GM18867 (cell line): ENCODE results near the gene CBX5.
"Not testable (repeated sequence)": the region's sequence is repeated elsewhere in the genome, so short reads cannot be mapped to it uniquely, and the experiment has no call there.

Experiments used
- ATAC-seq: cut with Tn5 transposase; IDR thresholded peaks from one replicate; pipeline ENCODE4 v1.9.1; 2021; ENCODE audit warnings: mild to moderate bottlenecking, moderate library complexity; ENCODE audit not compliant: unreplicated experiment

The CBX5 gene

DNA sequence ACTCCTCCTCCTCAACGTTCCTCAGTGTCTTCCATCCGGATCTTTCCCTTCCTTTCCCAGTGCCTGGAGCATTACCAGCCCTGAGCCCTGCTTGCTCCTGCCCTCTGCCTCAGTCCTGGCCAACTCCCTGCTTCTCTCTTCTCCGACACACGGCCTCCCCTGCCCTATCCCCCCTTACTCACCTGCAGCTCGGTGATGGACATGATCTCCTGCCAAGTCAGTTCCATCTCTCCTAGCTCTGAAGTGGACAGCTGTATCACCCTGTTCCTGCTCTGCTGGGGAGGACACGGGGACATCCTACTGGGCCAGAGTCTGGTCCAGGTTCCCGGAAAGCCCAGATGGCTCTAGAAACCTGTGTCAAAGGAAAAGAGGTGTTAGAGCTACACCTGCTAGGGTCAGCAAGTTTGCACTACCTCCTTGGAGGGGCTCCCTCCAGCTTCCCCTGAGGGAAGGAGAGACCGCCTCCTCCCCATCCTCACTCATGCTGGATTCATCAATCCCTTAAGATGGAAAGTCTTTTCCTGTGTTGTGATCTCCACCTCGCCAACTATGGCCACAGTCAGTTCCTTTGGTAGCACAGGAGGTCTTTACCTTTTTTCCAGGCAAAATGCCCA, 15.1 kb upstream of the CBX5 start:
- ATAC-seq: no peak

DNA sequence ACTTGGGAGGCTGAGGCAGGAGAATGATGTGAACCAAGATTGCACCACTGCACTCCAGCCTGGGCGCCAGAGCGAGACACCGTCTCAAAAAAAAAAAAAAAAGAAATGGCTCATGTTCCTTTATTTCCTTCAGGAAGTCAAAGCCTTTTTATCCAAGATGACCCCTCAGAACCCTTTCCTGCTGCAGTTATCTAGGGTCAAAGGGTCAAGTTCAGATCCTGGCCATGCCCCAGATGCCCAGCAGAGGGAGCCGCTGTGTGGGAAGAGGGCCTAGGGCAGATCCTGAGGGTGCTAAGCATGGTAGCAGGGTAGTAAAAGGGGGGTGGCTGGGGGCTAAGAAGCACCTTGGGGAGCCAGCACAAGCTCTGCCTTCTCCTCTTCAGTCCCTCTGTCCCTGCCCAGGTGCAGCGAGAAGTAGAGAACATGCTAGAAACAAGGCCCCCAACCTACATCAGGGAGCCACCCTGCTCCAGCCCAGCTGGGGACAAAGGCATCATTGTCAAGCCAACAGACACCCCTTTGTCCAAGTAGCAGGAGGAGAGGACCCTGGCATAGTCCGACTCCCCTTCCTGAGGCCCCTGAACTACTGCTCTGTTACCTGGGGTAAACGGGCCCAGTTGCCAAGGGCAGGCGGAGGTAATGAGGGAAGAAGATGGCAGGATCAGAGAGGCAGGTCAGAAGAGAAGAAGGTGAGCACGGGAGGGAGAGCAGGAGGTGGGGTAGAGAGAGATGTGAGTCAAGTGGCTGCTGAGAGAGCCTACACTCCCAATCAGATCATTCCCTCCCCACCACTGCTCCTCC, 14.4 kb upstream of the CBX5 start:
- ATAC-seq: peak; percentile 67

DNA sequence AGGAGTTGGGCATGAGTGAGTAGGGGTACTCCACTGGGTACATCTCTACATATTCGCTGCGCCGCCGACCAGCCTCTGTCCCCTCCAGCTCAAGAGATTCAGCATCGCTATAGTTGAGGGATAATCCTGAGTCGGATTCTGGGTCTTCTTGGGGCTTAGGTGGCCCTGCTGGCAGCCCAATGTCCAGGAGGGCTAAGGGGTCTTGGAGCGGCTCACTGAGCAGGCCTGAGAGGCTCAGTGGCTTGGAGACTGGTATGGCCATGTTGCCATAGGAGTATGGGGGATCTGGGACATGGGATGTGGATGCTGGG, 13.0 kb upstream of the CBX5 start:
- no peak for ATAC-seq

DNA sequence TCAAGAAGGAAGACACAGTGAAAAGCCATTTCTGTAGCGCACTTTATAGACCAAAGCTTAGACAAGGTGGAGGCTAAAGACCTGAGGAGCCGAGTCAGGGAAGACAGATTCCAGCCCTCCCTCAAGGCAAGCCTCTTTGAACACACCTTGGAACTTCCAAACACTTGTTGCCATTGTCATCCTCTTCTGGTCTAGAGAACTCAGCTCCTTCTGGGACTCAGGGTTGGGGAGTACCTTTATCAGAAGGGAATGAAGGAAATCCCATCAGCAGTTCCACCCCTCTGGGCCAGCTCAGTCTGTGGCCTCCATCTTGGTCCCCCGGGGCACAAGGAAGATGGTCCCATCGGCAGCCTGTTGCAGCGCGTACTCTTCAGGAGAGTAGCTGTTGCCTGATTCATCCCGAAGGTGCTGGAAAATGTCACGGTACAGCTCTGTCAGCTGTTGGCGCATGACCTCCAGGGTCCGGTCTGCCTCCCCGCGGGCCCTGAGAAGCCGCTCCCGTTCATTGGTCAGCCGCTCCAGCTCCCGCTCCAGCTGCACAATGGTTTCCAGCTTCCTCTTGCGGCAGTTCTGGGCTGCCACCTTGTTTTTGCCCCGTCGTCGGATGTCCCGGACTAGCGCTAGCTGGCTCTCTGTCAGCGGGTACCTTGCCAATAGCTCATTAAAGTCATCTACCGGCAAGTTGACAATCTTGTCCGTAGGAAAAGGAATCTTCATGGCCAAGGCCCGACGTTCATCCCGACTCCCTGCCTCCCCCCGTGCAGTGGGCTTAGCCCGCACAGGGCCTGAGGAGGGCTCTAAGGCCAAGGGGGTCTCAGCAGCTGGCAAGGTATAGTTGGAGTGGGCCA, 12.4 kb upstream of the CBX5 start:
- no peak for ATAC-seq

DNA sequence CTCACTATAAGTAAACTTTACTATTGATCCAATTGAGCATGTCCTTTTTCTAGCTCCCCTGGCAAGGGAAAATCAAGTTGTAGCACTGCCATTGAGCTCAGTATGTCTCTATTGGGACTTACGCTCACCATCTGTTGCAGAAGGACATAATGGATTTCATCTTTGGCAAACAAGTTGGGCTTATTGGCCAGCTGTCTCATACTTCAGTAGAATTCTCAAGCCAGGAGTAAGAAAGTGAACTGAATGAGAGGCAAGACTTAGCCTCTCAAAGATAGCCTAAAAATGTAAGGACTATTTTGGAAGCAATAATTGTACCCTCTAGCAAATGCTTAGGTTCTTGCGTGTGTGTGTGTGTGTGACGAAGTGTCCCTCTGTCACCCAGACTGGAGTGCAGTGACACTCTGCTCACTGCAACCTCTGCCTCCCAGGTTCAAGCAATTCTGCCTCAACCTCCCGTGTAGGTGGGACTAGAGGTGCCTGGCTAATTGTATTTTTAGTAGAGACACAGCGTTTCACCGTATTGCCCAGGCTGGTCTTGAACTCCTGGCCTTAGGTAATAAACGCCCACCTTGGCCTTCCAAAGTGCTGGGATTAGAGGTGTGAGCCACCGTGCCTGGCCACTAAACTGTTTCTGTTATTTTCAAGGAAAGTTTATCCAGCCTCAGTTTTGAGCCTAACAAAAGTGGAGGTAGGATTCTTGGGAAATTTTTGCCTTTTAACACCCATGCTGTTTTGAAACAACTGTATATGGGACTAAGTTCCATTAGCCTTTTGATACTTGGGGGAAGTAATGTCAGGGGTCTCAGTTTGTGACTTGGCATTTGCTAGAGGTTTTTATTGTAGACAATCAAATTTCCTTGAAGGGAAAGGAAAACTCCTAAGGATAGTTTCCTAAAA, 7.6 kb upstream of the CBX5 start:
- ATAC-seq: no peak

DNA sequence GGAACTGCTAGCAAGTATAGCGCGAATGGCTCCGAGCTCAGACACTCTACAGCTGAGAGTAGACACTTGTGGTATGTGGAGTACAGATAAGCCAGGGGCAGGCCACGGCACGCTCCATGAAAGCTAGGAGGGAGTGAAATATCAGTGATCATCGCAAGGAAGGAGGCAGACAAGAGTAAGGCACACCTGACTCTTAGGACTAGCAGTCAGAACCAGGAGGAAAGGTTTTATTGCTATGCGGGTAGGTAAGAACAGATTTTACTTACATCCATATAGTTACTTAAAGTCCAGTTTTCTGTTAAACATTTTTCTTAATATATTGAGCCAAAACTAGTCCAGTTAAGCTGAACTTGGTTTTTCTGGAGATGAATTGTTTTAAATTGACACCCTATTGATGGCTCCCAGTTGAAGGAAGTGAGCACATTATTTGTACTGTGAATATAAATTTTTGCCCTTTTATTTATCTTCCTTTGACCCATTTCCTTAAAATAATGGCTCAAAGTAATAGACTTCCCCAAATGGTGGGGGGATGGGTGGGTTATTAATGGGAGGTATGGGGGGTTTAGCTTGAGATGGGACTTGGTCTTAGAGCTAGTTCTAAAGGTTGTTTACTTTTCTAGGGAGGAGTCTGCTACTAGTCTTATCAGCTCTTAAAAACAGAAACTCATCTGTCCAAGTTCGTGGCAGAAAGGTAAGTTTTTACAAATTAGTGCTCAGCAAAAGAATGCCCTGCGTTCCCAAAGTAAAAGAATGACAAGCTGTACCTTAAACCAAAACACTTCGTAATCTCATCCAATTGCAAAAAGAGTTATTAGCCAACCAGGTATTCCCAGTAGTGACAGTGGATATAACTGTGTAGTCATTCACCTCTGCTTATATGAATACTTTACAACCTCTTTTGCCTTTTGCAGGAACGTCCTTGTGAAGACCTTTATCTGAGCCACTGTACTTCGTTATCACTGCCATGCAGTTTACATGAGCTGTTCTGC, 6.4 kb upstream of the CBX5 start:
- ATAC-seq: no peak

DNA sequence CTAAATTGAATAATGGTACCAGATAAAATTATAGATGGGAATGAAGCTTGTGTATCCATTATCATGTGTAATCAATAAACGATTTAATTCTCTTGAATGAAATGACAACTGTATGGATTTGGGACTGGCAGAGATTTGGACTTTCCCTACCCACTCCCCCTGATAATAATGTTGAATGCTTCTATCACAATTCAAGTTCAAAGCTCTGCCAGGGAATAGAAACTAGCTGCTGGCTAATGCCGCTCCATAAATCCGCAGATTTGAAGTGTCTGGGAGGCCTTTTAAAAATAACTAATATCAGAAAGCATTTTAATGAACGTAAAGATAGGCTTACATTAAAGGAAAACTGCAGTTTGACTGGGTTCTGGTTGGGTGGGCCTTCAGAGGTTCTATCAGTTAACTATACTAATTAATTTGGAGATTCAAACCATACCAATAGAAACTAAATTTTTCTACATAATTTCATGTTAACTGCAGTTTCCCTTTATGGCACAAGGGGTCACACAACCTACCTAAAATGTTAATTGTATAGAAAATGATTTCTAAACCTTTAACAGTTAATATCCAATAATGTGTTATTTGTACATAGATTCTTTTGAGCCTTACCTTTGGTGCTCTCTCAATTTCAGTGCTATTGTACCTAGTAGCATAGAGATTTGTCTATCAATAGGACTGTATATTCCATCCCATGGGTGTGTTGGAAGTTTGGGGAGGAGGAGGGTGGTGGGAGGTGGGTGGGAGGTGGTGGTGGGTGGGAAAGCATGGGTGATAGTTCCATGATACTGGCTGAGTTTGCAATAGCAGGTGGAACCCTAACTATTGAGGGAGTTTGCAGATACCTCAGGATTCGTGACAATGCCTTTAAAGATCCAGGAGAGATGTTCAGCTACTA, 5.5 kb upstream of the CBX5 start:
- no peak for ATAC-seq

DNA sequence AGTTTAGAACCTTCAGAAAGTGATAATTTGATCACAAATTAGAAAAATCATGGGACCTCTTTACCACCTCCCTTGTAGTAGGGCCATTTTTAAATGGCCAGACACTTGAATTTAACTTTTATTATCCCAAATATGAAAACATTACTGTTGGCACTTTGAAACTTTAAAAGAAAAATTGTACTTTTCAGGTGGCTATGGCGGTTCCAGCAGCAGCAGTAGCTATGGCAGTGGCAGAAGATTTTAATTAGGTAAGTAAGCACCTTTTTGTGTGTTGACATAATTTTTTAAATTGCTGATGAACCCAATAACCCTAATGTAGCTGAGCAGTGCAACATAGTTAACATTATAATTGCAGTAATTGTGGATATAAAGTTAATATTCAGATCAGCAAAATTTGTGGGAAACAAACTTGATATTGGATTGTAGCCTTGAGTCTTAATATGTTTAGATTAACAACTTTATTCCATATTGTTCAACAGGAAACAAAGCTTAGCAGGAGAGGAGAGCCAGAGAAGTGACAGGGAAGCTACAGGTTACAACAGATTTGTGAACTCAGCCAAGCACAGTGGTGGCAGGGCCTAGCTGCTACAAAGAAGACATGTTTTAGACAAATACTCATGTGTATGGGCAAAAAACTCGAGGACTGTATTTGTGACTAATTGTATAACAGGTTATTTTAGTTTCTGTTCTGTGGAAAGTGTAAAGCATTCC, 4.3 kb upstream of the CBX5 start:
- not testable (repeated sequence) for ATAC-seq

DNA sequence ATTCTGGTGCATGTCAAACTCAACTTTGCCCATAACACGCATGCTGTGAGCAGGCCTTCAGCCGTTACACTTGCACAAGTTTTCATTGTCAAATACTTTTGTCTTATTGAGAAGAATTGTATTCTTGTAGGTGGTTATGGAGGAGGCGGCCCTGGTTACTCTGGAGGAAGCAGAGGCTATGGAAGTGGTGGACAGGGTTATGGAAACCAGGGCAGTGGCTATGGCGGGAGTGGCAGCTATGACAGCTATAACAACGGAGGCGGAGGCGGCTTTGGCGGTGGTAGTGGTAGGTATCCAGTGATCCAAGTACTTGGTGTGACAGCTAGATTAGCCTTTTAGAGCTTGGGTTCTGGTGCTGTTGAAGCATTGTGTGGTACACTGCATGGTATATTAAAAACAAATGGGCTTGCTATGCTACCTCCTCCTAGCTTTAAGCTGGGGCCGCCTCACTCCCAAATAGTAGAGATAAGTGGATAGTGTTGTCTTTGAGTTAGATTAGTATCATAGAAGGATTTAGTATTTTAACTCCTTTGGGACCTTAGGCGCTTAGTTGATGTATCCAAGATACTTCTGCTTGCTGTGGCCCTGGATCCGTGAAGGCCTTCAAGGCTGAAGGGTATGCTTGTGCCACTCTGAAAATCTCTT, 3.1 kb upstream of the CBX5 start:
- ATAC-seq: no peak

DNA sequence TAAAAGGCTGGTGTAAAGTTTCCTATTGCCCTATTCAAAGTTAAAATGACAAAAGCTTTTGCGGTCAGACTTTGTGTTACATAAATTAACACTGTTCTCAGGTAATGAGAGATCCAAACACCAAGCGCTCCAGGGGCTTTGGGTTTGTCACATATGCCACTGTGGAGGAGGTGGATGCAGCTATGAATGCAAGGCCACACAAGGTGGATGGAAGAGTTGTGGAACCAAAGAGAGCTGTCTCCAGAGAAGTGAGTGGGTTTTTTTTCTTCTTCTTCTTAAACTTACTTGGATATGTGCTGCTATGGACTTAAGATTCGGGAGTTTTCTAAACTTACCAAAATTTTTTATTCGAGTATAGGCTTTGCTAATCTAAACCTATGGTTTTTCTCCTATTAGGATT, 1.8 kb upstream of the CBX5 start:
- not testable (repeated sequence) for ATAC-seq

DNA sequence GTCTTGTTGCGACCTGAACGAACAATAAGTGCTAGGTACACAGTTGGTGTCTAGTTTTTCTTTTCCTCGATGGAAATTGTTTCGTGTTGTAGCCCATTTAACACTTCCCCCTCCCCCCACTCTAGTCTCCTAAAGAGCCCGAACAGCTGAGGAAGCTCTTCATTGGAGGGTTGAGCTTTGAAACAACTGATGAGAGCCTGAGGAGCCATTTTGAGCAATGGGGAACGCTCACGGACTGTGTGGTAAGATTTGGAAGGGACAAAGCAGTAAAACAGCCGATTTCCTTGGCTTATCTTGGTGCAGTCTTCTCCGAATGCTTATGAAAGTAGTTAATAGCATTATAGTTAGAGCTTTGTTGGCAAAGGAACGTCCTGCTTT, 1.3 kb upstream of the CBX5 start:
- not testable (repeated sequence) for ATAC-seq

DNA sequence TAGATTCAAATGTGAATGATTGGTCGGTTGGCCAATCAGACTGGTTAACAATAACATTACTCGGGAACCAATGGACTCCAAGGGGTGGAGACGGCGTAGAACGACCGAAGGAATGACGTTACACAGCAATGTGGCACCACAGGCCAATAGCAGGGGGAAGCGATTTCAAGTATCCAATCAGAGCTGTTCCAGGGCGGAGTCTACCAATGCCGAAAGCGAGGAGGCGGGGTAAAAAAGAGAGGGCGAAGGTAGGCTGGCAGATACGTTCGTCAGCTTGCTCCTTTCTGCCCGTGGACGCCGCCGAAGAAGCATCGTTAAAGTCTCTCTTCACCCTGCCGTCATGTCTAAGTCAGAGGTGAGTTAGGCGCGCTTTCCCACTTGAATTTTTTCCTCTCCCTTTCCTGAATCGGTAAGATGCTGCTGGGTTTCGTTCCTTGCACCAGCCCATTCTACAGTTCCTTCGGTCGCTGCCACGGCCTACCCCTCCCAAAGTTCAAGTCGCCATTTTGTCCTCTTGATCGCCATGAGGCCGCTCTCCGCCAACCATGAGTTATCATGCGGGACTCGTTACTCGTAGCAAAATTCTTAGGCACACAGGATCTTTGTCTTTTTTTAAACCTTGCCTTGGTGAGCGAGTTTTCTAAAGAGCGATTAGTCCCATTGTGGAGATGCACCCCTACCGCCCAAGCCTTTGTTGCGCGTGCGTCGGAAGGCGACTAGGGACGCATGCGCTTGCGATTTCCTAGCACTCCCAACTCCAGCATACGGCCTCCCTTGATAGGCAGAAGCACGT, 742 bp upstream of the CBX5 start, which contains the start of gene HNRNPA1:
Gene HNRNPA1 (plus strand): TSS at position 259 of the 793 bp plus-strand sequence. CDS start 82 bp downstream, at position 341.
- peak; percentile 85 for ATAC-seq

DNA sequence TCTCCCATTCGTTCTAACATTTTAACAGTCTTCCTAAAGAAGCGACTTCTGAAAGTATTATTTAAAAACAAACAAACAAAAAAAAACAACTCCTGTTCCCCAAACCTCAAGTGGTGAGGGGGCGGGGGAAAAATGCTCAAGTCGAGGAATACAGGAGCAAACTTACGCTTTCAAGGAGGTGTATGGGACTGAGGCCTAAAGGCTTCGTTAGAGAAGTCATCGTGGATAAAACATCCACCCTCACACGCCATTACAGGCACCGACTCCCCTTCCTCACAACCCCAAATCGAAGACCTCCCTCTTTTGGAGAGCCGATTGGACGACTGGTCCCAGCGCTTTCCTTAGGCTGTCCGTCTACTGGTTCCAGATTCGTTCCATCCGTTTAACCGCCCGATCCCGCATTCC, 693 bp downstream of the CBX5 start:
- no peak for ATAC-seq

DNA sequence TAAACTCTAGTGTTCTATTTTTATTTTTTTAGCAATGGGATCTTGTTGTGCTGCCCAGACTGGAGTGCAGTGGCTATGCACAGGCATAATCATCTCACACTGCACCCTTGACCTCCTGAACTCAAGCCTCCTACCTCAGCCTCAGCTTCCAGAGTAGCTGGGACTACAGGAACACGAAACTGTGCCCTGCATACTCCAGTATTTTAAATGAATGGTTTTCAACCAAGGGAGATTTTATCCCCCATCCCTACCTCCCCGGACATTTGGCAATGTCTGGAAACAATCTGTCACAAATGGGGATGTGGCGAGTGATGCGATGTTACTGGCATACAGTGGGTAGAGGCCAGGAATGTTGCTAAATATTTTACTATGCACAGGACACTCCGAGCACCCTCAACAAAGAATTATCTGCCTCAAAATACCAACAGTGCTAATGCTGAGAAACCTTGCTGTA, 2.1 kb downstream of the CBX5 start:
- no peak for ATAC-seq

DNA sequence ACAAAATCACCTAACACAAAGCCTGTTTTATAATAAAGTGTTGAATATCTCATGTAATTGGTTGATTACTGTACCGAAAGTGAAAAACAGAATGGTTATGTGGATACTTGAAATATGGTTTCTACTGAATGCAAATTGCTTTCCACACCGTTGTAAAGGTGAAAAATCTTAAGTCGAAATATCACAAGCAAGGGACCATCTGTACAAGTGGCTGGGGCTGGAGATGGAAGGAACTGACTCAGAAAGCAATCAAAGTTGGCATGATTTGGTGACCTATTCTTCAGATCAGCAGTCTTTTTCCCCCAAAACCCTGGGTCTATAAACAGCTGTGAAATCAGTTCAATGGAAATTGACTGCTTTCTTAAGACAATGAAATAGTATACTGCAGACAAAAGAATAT, 3.6 kb downstream of the CBX5 start:
- no peak for ATAC-seq

DNA sequence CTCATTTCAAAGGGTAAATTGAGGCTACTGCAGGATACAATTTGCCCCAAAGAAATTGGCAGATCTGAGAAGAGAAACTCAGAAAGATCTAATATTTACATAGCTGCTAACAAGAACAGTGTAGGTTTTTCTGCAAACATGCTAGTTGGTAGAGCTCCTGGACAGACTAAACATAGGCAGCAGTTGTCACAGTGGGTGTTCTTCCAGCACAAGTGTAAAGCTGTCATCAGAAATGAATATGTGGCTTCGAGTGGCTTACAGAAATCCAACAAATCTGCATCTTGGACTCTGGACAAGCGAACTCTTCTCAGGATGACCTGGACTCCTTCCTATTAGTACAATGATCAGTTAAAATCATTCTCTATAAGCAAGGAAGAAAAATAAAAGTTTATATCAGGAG, 5.9 kb downstream of the CBX5 start:
- no peak for ATAC-seq

DNA sequence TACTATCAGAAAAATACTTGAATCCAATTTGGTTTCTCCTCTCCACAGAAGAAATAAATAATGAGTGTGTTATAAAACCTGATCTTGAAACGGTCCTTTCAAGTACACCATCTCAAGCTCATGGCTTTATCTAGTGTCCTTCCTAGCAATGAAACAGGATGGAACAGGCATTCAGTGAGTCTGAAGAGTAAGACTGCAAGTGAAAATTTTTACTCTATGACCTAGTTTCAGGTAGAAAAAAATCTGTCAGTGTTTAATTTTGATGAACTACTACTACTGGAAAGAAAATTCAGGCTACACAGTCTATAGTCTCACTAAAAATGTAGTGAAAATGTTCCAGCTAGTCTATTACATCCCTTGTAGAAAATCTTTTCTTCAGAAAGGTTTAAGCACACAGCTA, 7.7 kb downstream of the CBX5 start:
- ATAC-seq: no peak
